HepG2 (cell line): ENCODE data around the gene ZNF10. TPM values are rescaled to one million over a fixed set of nuclear protein-coding genes. Genes with fewer than 3 reads are reported as not detected.

Experiments
- ATAC-seq: fragments of 200-7000 bp; cut with Tn5 transposase; 3 replicates; pipeline ENCODE4 v1.9.1; 2020; ENCODE audit warnings: mild to moderate bottlenecking, moderate library complexity
- BruUV-seq: library from RNA; stranded (reverse); fragments of 400-500 nt; replicated peaks from 2 replicates; lab custom pipeline; 2021; lab: Mats Ljungman, UMichigan
- CTCF ChIA-PET: fragments of 300-600 bp; formaldehyde crosslinking; extraction: SDS; loops from one replicate; lab custom pipeline; 2021; ENCODE audit warnings: low total read pairs, inconsistent platforms, low intra/inter-chr PET ratio; lab: Yijun Ruan, JAX
- POLR2A ChIA-PET: fragments of 350-600 bp; sonication (Branson Sonifier 250); formaldehyde crosslinking; loops from one replicate; lab custom pipeline; 2020; ENCODE audit warnings: antibody characterized with exemption, inconsistent platforms; lab: Yijun Ruan, JAX
- DNase-seq: peaks from one replicate; pipeline ENCODE4 v3.0.0-alpha.2; 2015; ENCODE audit warnings: low spot score
- FAIRE-seq: peaks from 3 replicates; lab custom pipeline; 2011; peaks lifted over from hg19 to GRCh38; lab: Jason Lieb, UNC
- H2AFZ ChIP-seq: one replicate; pipeline ENCODE4 v1.6.1; 2011; ENCODE audit warnings: low read length, inconsistent platforms
- H3K27ac ChIP-seq: fragments of 300-600 bp; 3 replicates; pipeline ENCODE4 v1.8.0; 2011; ENCODE audit warnings: mixed run types, mild to moderate bottlenecking, mixed read lengths, low read length, inconsistent platforms; ENCODE audit not compliant: insufficient read depth; ENCODE audit errors: extremely low read length
- H3K27me3 ChIP-seq, 2 experiments: fragments of 200-600 bp in 1 of 2; 2 replicates in 1 of 2; 3 replicates in 1 of 2; pipeline versions ENCODE4 v1.6.0 to v1.8.0; 2011; ENCODE audit warnings: low read length in 2 of 2, mild to moderate bottlenecking in 2 of 2, moderate library complexity in 2 of 2, inconsistent platforms in 1 of 2; ENCODE audit not compliant: insufficient read depth in 2 of 2, control insufficient read depth in 1 of 2
- H3K36me3 ChIP-seq, 2 experiments: fragments of 200-600 bp in 1 of 2; replicated peaks in 1 of 2; 2 replicates in 1 of 2; 3 replicates in 1 of 2; pipeline versions ENCODE4 v1.5.1 to v1.8.0; 2011; ENCODE audit warnings: low read length in 2 of 2, inconsistent platforms in 1 of 2; ENCODE audit not compliant: insufficient read depth in 2 of 2, control insufficient read depth in 1 of 2
- H3K4me1 ChIP-seq: 2 replicates; pipeline ENCODE4 v1.5.1; 2012; ENCODE audit warnings: low read length, inconsistent platforms; ENCODE audit not compliant: insufficient read depth
- H3K4me2 ChIP-seq: 2 replicates; pipeline ENCODE4 v1.6.0; 2011; ENCODE audit warnings: low read depth, low read length, inconsistent platforms
- H3K4me3 ChIP-seq, 3 experiments: fragments of 200-600 bp in 1 of 3; sonication (generic), shearing (Covaris generic) in 1 of 3; replicated peaks in 1 of 3; 2 replicates each; pipeline ENCODE4 v1.5.1; 2011 to 2016; ENCODE audit warnings: low read length in 3 of 3, inconsistent platforms in 2 of 3, low read depth in 2 of 3, mild to moderate bottlenecking in 2 of 3, control low read depth in 1 of 3, mixed read lengths in 1 of 3; ENCODE audit not compliant: insufficient read depth in 1 of 3
- H3K79me2 ChIP-seq: one replicate; pipeline ENCODE4 v1.6.1; 2011; ENCODE audit warnings: low read length, inconsistent platforms; ENCODE audit not compliant: insufficient read depth
- H3K9ac ChIP-seq: 2 replicates; pipeline ENCODE4 v1.6.0; 2011; ENCODE audit warnings: mild to moderate bottlenecking, low read depth, low read length, inconsistent platforms; ENCODE audit not compliant: insufficient read depth
- H3K9me3 ChIP-seq: 2 replicates; pipeline ENCODE4 v1.5.1; 2012; ENCODE audit warnings: mild to moderate bottlenecking, low read length
- H4K20me1 ChIP-seq: 2 replicates; pipeline ENCODE4 v1.6.0; 2011; ENCODE audit warnings: inconsistent platforms, mild to moderate bottlenecking, low read length, moderate library complexity; ENCODE audit not compliant: insufficient read depth
- CSRNP2 ChIP-seq: sonication (generic); formaldehyde crosslinking; conservative IDR thresholded peaks from 2 replicates; pipeline ENCODE4 v1.8.0; 2022; ENCODE audit warnings: low read depth, missing genetic modification reagents
- HINFP ChIP-seq: sonication (generic); formaldehyde crosslinking; IDR thresholded peaks from 2 replicates; pipeline ENCODE4 v1.4.0; 2020; ENCODE audit warnings: low read depth, mild to moderate bottlenecking, missing genetic modification reagents
- REST ChIP-seq, 2 experiments: IDR thresholded peaks; 2 replicates each; pipeline ENCODE4 v1.6.1; 2011 to 2012; ENCODE audit warnings: low read length in 2 of 2, borderline replicate concordance in 1 of 2, low read depth in 1 of 2, mild to moderate bottlenecking in 1 of 2, moderate library complexity in 1 of 2
- ZNF205 ChIP-seq: IDR thresholded peaks from 2 replicates; pipeline ENCODE4 v1.6.1; 2018; ENCODE audit warnings: missing biosample characterization, missing genetic modification reagents
- ZNF513 ChIP-seq: sonication (generic); formaldehyde crosslinking; conservative IDR thresholded peaks from 2 replicates; pipeline ENCODE4 v1.5.0; 2020; ENCODE audit warnings: missing genetic modification reagents
- ZNF530 ChIP-seq: sonication (generic); formaldehyde crosslinking; IDR thresholded peaks from 2 replicates; pipeline ENCODE4 v1.5.0; 2020; ENCODE audit warnings: low read depth, mild to moderate bottlenecking, missing genetic modification reagents
- ZNF619 ChIP-seq: sonication (generic); formaldehyde crosslinking; IDR thresholded peaks from 2 replicates; pipeline ENCODE4 v1.4.0; 2020; ENCODE audit warnings: mild to moderate bottlenecking, missing genetic modification reagents
- ZNF720 ChIP-seq: sonication (generic); formaldehyde crosslinking; IDR thresholded peaks from 2 replicates; pipeline ENCODE4 v1.4.0; 2020; ENCODE audit warnings: missing genetic modification reagents
- ZNF891 ChIP-seq: sonication (generic); formaldehyde crosslinking; IDR thresholded peaks from 2 replicates; pipeline ENCODE4 v1.5.0; 2020; ENCODE audit warnings: mild to moderate bottlenecking, missing genetic modification reagents
- WGBS: methylation state at CpG from one replicate; pipeline ENCODE4 v1.1.6; 2017; ENCODE audit warnings: low lambda C conversion rate; 5-methylcytosine and 5-hydroxymethylcytosine counted together
- in situ Hi-C: cut with HindIII; loops from 2 replicates; pipeline ENCODE4 v1.10.0; 2017; ENCODE audit warnings: low pct_unique_long_range_greater_than_20kb; ENCODE audit not compliant: extremely low pct_ligation_motif_present
- intact Hi-C: fragments of 100-400 bp; cut with micrococcal nuclease; formaldehyde crosslinking; loops from one replicate; pipeline ENCODE4 v1.10.0; 2022; ENCODE audit not compliant: unreplicated experiment
- polyA plus RNA-seq, 8 experiments: library from polyadenylated mRNA; depleted of rRNA in 3 of 8; stranded (reverse) in 7 of 8; unstranded in 1 of 8; fragments of >200 nt; fragmentation: Illumina TruSeq in 4 of 8; extraction: Trizol in 4 of 8; gene quantifications; 2 replicates each; pipeline versions ENCODE4 v1.2.1 to v1.2.3, GENCODE V29; 2011 to 2016; ENCODE audit warnings: low read depth in 4 of 8, missing spikeins in 1 of 8, mixed read lengths in 1 of 8; ENCODE audit not compliant: insufficient read depth in 1 of 8
- total RNA-seq, 5 experiments: library from RNA; depleted of rRNA; stranded (reverse); fragments of >200 nt; fragmentation: Illumina TruSeq; extraction: Trizol; gene quantifications; 2 replicates each; pipeline ENCODE4 v1.2.3, GENCODE V29; 2016; ENCODE audit warnings: low read depth in 1 of 5
- TF ChIP-seq, protein P1 (sequence below): sonication (generic); formaldehyde crosslinking; IDR thresholded peaks from 2 replicates; pipeline ENCODE4 v1.5.0; 2020; ENCODE audit warnings: mild to moderate bottlenecking, missing genetic modification reagents
- TF ChIP-seq, protein P2 (sequence below): sonication (generic); formaldehyde crosslinking; IDR thresholded peaks from 2 replicates; pipeline ENCODE4 v1.5.0; 2020; ENCODE audit warnings: missing genetic modification reagents

ZNF10 gene
- total and polyA plus RNA-seq, 2 of the 13 experiments (the other 11 are each of a cell fraction or from before 2014, with no cell fraction given) = 2.9 to 6.5 TPM

DNA sequence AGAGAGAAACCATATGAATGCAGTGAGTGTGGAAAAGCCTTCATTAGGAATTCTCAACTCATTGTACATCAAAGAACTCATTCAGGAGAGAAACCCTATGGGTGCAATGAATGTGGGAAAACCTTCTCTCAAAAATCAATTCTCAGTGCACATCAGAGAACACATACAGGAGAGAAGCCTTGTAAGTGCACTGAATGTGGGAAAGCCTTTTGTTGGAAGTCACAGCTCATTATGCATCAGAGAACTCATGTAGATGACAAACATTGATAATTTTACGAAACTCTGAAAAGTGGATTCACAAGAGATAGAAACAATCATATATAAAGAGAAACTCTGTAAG is 73.8 kb downstream of the ZNF10 start (continued):
- TF ChIP-seq HINFP (no peak), ZNF205 (CRISPR knock-in tag) (no peak)

DNA sequence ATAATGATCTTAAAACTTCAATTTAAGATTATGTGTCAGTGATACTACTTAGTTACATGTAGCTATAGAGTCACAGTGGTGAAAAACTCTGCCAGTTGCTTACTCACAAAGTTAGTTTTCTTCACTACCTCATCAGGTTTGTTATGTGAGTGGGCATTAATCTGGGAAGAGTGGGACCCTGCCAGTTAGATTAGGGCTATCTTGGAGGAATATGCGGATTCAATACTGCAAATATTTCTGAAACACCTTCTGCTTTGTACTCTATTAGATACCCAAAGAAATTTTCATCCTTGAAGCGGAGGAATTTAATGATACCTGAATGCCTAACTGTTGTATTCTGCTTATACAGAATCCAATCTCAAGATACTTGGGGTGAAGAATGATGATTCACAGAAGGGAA is 76.0 kb downstream of the ZNF10 start:
- Histone ChIP-seq H3K27ac (no peak overlapping the region), H3K4me1 (no peaks in the 10 kb centered on the region), H3K27me3 (no peaks in the 10 kb centered on the region), H4K20me1 (no peaks in the 10 kb centered on the region), H3K9me3 (peaks cover 96% of the 10 kb centered on the region), H3K4me2 (no peak overlapping the region), H3K9ac (no peak overlapping the region), H3K36me3 (peaks cover 13 to 29% of the 10 kb centered on the region in 2 experiments), H3K4me3 (no peak overlapping the region), H3K79me2 (no peaks in the 10 kb centered on the region), H2AFZ (no peak overlapping the region)
- no TSS peak for BruUV-seq
- 98% methylated on average over 2 of the region's 2 CpGs for WGBS
- in situ Hi-C loops (no loop called here), intact Hi-C loops (no loop called here)
- no peak for DNase-seq
- CTCF ChIA-PET = no interaction called here
- no peak for FAIRE-seq
- POLR2A ChIA-PET = no interaction called here
- ATAC-seq = no peak
- TF ChIP-seq, protein P1, sequence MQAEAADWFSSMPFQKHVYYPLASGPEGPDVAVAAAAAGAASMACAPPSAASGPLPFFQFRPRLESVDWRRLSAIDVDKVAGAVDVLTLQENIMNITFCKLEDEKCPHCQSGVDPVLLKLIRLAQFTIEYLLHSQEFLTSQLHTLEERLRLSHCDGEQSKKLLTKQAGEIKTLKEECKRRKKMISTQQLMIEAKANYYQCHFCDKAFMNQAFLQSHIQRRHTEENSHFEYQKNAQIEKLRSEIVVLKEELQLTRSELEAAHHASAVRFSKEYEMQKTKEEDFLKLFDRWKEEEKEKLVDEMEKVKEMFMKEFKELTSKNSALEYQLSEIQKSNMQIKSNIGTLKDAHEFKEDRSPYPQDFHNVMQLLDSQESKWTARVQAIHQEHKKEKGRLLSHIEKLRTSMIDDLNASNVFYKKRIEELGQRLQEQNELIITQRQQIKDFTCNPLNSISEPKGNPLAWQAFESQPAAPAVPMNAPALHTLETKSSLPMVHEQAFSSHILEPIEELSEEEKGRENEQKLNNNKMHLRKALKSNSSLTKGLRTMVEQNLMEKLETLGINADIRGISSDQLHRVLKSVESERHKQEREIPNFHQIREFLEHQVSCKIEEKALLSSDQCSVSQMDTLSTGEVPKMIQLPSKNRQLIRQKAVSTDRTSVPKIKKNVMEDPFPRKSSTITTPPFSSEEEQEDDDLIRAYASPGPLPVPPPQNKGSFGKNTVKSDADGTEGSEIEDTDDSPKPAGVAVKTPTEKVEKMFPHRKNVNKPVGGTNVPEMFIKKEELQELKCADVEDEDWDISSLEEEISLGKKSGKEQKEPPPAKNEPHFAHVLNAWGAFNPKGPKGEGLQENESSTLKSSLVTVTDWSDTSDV (CRISPR knock-in tag) = no peak
- TF ChIP-seq ZNF513 (CRISPR knock-in tag) = no peak
- TF ChIP-seq ZNF619 (CRISPR knock-in tag) = no peak
- TF ChIP-seq ZNF720 (CRISPR knock-in tag) = no peak
- no peak for TF ChIP-seq REST (IDR thresholded peaks at IDR 0.05; ENCODE audit: borderline replicate concordance in 1 of 2, low read depth in 1 of 2, low read length in 2 of 2)
- no peak for TF ChIP-seq ZNF891 (CRISPR knock-in tag)
- TF ChIP-seq ZNF530 (CRISPR knock-in tag) = no peak
- TF ChIP-seq CSRNP2 (CRISPR knock-in tag) = no peak
- TF ChIP-seq, protein P2, sequence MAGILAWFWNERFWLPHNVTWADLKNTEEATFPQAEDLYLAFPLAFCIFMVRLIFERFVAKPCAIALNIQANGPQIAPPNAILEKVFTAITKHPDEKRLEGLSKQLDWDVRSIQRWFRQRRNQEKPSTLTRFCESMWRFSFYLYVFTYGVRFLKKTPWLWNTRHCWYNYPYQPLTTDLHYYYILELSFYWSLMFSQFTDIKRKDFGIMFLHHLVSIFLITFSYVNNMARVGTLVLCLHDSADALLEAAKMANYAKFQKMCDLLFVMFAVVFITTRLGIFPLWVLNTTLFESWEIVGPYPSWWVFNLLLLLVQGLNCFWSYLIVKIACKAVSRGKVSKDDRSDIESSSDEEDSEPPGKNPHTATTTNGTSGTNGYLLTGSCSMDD (CRISPR knock-in tag) = no peak
